Calu3 (cell line): ENCODE results near the gene SDK2. TPM values are rescaled to one million over a fixed set of nuclear protein-coding genes. Genes with fewer than 3 reads are reported as not detected.
A peak's percentile ranks its signal among the peaks of the same experiment; 100 is the strongest.

Source experiments
- BruUV-seq: library from RNA; stranded (reverse); fragments of 400-500 nt; replicated peaks from 2 replicates; lab custom pipeline; 2021; lab: Mats Ljungman, UMichigan
- CTCF ChIA-PET: fragments of 300-600 bp; sonication (Branson Sonifier 250); formaldehyde crosslinking; loops from one replicate; lab custom pipeline; 2022; ENCODE audit warnings: antibody characterized with exemption; lab: Charles Lee
- DNase-seq: peaks from one replicate; pipeline ENCODE4 v3.0.0; 2022
- H3K27ac Mint-ChIP-seq: one replicate; pipeline ENCODE4 v1.8.0; 2022; ENCODE audit warnings: mixed read lengths; ENCODE audit not compliant: unreplicated experiment
- H3K27me3 Mint-ChIP-seq: one replicate; pipeline ENCODE4 v1.8.0; 2022; ENCODE audit warnings: mixed read lengths; ENCODE audit not compliant: unreplicated experiment
- H3K36me3 Mint-ChIP-seq: one replicate; pipeline ENCODE4 v1.8.0; 2022; ENCODE audit warnings: mild to moderate bottlenecking, moderate library complexity, mixed read lengths; ENCODE audit not compliant: insufficient read depth, unreplicated experiment
- H3K4me1 Mint-ChIP-seq: one replicate; pipeline ENCODE4 v1.8.0; 2022; ENCODE audit warnings: mild to moderate bottlenecking, low read depth, mixed read lengths; ENCODE audit not compliant: unreplicated experiment
- H3K4me3 Mint-ChIP-seq: one replicate; pipeline ENCODE4 v1.8.0; 2022; ENCODE audit warnings: mild to moderate bottlenecking, low read depth, moderate library complexity, mixed read lengths; ENCODE audit not compliant: unreplicated experiment
- H3K9me3 Mint-ChIP-seq: one replicate; pipeline ENCODE4 v1.8.0; 2022; ENCODE audit warnings: low read depth, mixed read lengths; ENCODE audit not compliant: unreplicated experiment
- intact Hi-C: fragments of 100-400 bp; cut with micrococcal nuclease; formaldehyde crosslinking; loops from one replicate; pipeline ENCODE4 v1.10.0; 2022; ENCODE audit not compliant: unreplicated experiment
- total RNA-seq: library from RNA; stranded (reverse); gene quantifications from 2 replicates; pipeline ENCODE4 v1.2.3, GENCODE V29; 2022
- TF ChIP-seq, protein P1 (sequence below): fragments of 200-600 bp; IDR thresholded peaks from one replicate; pipeline ENCODE4 v1.8.0; 2022; ENCODE audit warnings: antibody characterized with exemption; ENCODE audit not compliant: unreplicated experiment

SDK2 gene
- total RNA-seq, 1 experiment from 2014 or later, result not detected

DNA sequence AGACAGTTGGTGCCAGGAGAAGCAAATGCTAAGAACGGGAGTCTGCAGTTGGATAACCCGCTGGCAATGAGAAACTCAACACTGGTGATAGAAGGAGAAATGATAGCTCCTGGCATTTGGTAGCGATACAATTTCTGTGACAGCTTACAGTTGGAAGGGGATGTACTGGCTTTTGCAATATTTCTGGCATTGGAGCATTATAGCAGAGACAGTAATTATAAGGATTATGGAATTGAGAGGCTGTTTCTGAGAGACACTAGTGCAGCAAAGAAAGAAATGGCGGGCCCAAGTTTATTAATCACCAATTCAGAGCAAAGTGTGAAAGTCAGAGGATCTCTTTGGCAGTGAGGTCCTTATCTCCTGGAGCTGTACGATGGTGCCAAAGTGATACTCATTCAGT, 16.1 kb upstream of the SDK2 start:
- Mint-ChIP-seq H3K27me3 (peaks cover 56% of the 10 kb centered on the region), H3K4me3 (no peak overlapping the region), H3K4me1 (no peaks in the 10 kb centered on the region), H3K9me3 (no peaks in the 10 kb centered on the region), H3K27ac (no peak overlapping the region), H3K36me3 (no peaks in the 10 kb centered on the region)
- TF ChIP-seq, protein P1, sequence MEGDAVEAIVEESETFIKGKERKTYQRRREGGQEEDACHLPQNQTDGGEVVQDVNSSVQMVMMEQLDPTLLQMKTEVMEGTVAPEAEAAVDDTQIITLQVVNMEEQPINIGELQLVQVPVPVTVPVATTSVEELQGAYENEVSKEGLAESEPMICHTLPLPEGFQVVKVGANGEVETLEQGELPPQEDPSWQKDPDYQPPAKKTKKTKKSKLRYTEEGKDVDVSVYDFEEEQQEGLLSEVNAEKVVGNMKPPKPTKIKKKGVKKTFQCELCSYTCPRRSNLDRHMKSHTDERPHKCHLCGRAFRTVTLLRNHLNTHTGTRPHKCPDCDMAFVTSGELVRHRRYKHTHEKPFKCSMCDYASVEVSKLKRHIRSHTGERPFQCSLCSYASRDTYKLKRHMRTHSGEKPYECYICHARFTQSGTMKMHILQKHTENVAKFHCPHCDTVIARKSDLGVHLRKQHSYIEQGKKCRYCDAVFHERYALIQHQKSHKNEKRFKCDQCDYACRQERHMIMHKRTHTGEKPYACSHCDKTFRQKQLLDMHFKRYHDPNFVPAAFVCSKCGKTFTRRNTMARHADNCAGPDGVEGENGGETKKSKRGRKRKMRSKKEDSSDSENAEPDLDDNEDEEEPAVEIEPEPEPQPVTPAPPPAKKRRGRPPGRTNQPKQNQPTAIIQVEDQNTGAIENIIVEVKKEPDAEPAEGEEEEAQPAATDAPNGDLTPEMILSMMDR, result no peak
- CTCF ChIA-PET, result no interaction called here
- DNase-seq, result no peak
- no TSS peak for BruUV-seq
- intact Hi-C loops, result no loop called here

DNA sequence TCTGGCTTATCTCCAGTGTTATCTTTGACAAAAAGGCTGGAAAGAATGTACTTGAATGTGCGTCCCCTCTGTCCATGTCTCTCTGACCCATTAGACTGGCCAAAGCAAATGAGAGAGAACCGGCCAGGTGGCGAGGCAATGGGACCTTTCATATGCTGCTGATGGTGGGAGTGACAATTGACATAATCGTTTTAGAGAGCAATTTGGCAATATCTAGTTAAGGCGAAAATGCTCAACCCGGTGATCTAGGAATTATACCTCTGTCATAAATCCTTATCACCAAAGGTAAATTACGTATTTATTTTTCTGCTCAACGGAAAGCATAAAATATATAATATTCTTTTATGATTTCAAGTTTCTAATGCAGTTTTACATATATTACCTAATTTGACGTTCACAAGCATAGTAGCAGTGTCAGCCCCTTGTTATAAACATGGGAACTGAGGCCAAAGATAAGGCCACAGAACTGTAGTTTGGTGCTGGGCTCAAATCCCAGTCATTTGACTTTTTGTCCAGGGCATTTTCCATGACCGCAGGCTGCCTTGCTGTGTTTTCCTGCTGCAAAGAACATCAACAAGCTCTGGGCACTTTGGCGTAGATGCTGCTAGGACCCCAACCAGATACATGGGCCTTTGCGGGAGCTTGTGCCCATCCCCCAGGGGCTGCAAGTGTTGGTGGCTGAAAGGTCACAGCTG, 14.7 kb upstream of the SDK2 start:
- CTCF ChIA-PET, result no interaction called here
- TF ChIP-seq, protein P1, result no peak
- peaks cover 56% of the 10 kb centered on the region for H3K27me3 Mint-ChIP-seq
- peaks cover 7% of the 10 kb centered on the region for H3K9me3 Mint-ChIP-seq
- intact Hi-C loops, result no loop called here
- H3K36me3 Mint-ChIP-seq, result no peaks in the 10 kb centered on the region
- no peak for DNase-seq
- no peak overlapping the region for H3K4me3 Mint-ChIP-seq
- H3K4me1 Mint-ChIP-seq, result no peaks in the 10 kb centered on the region
- no TSS peak for BruUV-seq
- H3K27ac Mint-ChIP-seq, result no peak overlapping the region

GRCh38 chr17:73657473-73658116, 13.3 kb upstream of the SDK2 start:
- Mint-ChIP-seq H3K27ac (no peak overlapping the region), H3K36me3 (no peaks in the 10 kb centered on the region), H3K4me3 (no peak overlapping the region), H3K9me3 (peaks cover 14% of the 10 kb centered on the region), H3K27me3 (peaks cover 61% of the 10 kb centered on the region), H3K4me1 (no peaks in the 10 kb centered on the region)
- TF ChIP-seq, protein P1, result peak; percentile 34
- CTCF ChIA-PET, result interaction anchor here (0.7 kb wide), 1 partner anchor 128 kb away, joined by 3 read pairs; no protein-coding TSS in a partner anchor
- DNase-seq, result peak; percentile 73
- intact Hi-C loops, result no loop called here
- BruUV-seq, result no TSS peak

- H3K9me3 Mint-ChIP-seq, result peaks cover 14% of the 10 kb centered on the region
- H3K27me3 Mint-ChIP-seq, result peaks cover 69% of the 10 kb centered on the region
- no TSS peak for BruUV-seq
- H3K4me3 Mint-ChIP-seq, result no peak overlapping the region
- intact Hi-C loops, result no loop called here
- H3K36me3 Mint-ChIP-seq, result no peaks in the 10 kb centered on the region
- CTCF ChIA-PET, result no interaction called here
- TF ChIP-seq, protein P1, result no peak
- DNase-seq, result no peak
- no peaks in the 10 kb centered on the region for H3K4me1 Mint-ChIP-seq
- H3K27ac Mint-ChIP-seq, result no peak overlapping the region
These were observed 10.0 kb upstream of the SDK2 start for GRCh38 chr17:73654241-73654640.
